GM04503 (cell line): ENCODE results near the gene POU3F3.

Experiments
- DNase-seq: peaks from one replicate; pipeline ENCODE4 v3.0.0-alpha.2; 2012; ENCODE audit warnings: low read depth

Gene POU3F3

DNA sequence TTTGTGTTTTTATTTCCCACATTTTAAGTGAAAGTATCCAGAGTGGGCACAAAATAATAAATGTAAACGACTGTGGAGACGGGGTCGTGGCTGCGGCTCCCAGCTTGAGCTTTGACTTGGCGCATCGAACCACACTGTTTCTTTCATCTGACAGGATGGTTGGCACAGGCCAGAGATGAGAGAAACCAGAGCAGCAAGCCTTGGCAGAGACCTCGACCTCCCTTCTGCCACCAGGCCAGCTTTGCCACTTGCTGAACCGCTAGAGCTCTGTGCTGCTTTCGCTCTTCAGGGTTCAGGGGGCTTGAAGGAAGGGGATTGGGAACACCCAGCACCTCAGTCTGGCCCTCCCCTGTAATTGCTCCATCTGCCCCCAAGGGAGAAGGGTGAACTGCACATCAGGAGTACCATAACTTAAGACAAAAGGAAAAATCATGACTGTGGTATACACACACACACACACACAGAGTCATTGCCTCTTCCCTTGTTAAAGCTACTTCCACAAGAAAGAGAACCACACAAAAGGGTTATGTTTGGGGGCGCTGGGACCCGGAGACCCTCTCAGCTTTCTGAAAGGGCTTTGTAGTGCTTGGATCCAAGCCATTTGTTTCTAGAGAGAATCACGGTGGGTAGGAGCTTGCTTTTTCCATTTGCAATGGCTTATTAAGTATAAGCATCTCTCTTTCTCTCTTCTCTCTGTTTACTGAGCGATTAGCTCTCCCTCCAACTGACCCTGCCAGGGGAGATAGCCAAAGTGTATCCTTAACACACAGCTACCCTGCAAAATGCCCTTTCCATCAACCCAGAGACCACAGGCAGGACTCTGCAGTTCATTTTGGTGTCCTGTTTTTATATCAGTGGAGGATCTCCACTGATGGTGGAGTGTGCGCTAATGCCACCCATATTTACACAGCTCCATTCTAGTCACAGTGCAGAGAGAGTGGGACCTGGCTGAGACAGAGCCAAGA, 23.0 kb downstream of the POU3F3 start:
- DNase-seq = no peak

GRCh38 chr2:104878863-104879512, 25.1 kb downstream of the POU3F3 start:
- DNase-seq = no peak

- no peak for DNase-seq
These were observed 26.2 kb downstream of the POU3F3 start for GRCh38 chr2:104880076-104880475.

DNA sequence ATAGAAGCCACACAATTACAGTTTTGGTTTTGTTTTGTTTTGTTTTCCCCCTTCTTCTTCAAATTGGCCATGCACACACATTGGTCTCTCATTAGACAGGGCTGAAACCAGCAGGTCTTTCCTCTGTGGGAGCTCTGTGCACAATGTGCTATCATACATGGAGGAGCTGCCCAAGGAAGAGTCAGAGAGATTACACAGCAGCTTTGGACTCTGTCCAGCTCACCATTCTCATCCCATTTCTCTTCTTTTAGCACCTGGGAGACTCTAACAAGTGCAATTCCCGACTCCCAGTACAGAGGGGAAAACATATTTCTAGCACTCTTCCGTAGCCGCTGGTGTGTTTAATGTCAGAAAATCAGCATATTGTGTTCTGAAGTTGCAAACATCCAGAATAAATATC, 29.4 kb downstream of the POU3F3 start:
- no peak for DNase-seq

DNA sequence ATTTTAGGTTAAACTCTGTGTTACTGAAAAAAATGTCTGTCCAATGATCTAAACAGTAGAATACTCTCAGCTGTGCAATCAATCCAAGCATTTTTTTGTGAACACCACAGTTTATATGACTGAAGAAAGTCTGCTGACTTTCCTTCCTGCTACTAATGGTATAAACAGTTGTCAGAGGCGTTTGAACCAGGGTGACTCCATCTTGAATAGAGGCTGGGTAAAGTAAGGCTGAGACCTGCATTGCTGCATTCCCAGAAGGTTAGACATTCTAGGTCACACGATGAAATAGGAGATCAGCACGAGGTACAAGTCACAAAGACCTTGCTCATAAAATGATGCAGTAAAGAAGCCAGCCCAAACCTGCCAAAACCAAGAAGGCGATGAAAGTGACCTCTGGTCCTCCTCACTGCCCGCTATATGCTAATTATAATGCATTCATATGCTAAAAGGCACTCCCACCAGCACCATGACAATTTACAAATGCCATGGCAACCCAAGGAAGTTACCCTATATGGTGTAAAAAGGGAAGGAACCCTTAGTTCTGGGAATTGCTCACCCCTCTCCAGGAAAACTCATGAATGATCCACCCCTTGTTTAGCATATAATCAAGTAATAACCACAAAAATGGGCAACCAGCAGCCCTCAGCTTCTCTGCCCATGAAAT, 31.3 kb downstream of the POU3F3 start:
- DNase-seq = no peak

DNA sequence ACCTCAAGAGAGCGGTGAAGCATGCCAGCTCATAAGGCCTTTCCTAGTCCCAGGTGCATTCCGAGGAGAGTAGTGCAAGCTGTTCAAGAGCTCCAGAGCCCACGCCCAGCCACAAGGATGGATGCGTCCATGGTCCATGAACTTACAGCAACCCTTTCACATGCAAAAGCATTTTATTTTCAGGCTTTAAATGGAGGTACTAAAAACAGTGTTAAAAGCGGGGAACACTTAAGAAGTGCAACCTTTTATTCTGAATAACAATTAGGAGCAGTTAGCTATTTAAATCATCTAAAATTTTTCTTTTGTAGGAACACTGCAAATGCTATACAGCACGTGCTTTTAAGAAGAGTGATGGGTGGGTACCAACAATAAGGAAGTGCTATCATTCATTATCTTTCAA, 33.8 kb downstream of the POU3F3 start:
- DNase-seq = no peak

DNA sequence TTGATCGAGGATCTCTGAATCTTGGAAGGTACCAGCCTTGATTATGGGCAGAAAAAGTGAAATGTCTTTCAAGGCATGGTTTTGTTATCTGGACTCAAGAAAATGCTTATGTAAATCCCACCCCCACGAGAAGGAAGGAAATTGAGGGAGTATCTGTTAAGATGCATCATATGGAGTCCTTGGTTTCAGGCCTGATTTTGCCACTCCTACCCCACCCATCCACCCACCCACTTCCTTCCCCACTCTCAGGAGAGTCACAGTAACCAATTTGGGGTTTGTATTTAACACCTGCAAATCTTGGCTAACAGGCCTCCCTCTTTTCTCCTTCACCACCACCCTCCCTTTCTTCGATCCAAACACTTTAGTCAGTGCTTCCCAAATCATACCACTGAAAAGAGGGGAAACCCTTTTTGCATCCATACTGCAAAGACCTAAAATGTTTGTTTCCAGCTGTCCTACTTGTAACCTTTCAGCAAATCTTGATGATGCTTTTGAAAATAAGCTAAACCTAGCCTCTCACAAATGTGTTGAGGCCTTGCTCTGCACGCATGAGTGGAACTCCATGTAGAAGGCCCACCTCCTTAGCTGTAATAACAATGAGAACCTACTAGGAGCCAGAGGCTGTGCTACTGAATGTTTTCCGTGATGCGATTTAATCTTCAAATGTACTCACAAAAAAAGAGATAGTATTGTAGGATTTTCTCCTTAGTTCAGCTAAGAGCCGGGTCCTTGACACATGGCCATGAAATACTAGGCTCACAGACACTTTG, 34.8 kb downstream of the POU3F3 start:
- DNase-seq = no peak

- DNase-seq = no peak
These were observed 35.5 kb downstream of the POU3F3 start for GRCh38 chr2:104889291-104889959.

DNA sequence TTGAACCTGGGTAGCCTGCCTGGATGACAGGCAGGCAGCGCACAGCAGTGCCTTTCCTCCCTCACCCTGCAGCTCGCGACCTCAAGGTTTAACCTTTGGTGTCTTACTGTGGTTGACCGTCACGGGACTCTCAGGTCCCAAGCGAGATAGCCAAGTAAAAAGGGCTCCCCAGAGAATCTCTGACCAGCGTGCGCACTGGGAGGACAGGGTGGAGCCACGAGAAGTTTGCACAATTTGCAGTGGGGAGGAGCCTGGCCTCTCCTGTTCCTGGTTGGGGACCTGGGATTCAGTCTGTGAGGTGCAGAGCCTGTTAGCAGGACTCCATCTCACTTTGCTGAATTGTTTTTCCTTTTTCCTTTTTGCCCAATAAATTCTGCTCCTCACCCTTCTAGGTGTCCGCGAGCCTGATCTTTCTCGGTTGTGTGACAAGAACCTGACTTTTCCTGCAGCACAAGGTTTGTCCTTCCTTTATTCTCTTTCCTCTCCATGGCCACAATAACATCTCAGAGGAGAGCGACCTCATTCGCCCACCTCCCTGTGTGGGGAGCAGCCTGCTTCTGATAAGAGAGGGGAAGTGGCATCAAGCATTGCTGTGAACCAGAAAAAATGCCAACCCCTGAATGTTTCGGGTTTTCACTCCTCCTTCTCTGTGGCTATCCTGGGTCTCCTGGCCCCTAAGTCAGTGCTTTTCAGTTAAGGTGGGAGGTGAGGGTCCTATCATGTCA, 36.2 kb downstream of the POU3F3 start:
- DNase-seq = no peak

DNA sequence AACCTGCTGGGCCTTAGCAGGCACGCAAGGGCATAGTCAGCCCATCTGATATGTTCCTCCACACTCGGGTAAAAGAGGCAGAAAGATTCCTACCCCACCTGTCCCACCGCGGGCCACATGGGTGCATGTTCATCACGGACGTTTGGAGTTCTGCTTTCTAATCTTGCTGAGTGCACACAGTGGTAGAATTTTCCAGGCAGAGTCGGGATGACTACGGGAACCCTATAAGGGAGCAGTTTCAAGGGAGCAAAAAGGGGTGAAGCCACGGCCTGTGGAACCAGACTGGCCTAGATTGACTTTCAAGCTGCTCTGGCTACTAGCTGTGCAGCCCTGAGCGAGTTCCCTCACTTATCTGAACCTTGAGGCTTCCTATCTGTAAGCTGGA, 36.8 kb downstream of the POU3F3 start:
- DNase-seq = no peak

- DNase-seq = no peak
These were observed 37.2 kb downstream of the POU3F3 start for GRCh38 chr2:104891145-104891544.

GRCh38 chr2:104896446-104896845, 42.5 kb downstream of the POU3F3 start:
- DNase-seq = no peak

DNA sequence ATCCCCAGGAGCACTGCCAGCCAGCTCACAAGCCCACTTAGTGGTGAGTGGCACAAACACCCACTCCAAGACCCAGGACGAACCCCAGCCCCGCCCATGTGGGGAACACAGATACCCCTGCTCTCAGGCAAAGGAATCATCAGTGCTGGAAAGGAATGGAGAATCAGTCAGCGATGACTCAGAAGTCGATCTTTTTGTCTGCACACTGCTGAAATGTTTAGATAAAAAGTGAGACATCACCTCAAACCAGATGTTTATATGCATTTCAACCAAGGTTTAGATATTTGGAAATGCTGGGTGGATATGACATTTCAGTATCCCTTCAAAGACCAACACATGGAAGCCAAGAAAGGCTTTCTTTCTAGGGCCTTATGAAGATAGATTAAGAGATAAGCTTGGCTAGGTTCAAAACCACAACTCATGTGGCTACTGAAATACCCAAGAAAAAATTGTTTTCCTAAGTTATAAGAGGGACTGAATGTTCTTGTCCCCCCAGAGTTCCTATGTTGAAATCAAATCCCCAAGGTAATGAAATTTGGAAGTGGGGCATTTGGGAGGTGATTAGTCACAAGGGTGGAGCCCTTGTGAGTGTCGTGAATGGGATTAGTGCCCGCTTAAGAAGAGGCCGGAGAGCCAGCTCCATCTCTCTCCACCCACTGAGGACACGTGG, 43.7 kb downstream of the POU3F3 start:
- no peak for DNase-seq

DNA sequence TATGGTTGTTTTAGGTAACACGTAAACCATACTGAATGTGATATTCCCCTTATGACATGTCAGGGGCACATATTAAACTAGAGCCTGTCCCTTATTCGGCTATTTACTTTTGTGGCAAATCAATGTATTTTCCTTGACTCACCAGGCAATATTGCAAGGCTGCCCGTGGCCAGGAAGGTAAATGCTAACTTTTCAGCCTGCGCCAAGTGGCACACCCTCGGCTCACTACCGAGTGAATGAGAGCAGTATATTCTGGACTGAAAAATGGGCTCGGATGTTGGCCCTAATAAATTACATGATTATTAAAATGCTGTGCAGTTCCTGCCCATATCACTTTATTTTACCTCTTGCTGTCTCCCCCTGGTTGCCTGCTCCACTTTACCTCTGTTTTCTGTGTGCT, 46.7 kb downstream of the POU3F3 start:
- DNase-seq = no peak

DNA sequence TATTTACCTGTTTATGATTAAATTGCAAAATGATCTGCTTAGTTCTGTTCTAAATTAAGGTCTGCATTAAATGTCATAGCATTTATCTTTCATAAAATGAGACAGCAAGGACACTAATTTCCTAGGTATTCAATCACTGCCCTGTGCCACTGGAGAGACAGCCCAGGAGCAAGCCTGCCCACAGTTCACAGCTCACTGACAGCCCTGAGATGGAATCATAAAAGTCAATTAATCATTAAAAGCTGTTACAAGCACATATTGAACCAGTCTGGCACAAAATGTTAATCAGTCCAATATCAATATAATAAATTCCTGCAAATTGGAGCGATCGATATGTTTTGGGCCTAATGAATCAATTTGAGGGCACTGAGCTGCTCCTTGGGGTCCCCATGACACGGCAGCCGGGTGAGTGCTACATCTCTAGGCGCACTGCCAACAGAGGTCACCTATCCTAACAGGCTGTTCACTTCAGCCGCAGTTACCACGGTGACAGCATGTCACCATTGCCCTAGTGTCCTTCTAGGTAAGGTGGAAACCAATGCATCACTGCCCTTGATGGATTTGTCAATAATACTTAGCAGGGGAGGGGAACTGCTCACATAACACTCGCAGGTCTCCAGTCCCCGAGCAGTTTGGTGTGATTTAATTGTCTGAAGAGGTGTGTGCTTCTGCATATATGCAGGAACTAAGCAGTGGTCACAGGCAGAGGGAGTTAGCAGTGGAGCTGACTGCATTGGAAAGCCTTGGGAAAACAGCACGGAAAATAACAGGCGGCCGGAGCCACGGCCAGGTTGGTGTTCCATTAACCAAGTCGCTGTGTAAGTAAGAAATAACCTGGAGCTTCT, 47.3 kb downstream of the POU3F3 start:
- DNase-seq = no peak

GRCh38 chr2:104902317-104902716, 48.4 kb downstream of the POU3F3 start:
- no peak for DNase-seq
